Measurements from ENCODE around the gene CLMN.

The CLMN gene

DNA sequence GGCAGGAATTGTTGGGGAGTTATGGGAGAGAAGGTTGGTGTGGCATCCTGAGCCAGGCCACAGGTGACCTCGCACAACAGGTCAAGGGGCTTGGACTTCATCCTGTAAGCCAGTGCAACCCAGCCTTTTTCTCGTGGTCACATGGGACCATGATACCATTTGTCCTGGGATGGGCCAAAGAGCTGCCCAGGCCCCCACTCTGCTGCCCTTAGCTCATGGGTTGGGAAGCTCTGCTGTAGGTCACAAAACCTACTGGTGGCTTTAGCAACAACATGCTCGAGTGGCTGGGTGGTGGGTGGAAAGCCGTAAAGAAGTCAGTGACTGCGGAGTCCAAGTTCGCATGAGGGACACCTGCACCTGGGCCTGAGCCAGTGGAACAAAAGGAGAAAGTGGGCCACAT is 4.6 kb downstream of the CLMN start:
- no peak for DNase-seq
- Histone ChIP-seq H3K27me3 (no peaks in the 10 kb centered on the region), H3K36me3 (no peaks in the 10 kb centered on the region), H3K27ac (peak overlapping the region; percentile 40 to 58), H3K4me3 (no peak overlapping the region), H3K4me1 (peaks cover 0 to 62% (median 27%) of the 10 kb centered on the region in 4 donors), H3K9me3 (no peaks in the 10 kb centered on the region)
- intact Hi-C loops (cut with DNase I; ENCODE audit: low total_unique reads), result loop anchor here (10.0 kb wide), 1 partner anchor 200 kb away; the partner anchor contains the start of gene SYNE3
- TF ChIP-seq, protein P1, sequence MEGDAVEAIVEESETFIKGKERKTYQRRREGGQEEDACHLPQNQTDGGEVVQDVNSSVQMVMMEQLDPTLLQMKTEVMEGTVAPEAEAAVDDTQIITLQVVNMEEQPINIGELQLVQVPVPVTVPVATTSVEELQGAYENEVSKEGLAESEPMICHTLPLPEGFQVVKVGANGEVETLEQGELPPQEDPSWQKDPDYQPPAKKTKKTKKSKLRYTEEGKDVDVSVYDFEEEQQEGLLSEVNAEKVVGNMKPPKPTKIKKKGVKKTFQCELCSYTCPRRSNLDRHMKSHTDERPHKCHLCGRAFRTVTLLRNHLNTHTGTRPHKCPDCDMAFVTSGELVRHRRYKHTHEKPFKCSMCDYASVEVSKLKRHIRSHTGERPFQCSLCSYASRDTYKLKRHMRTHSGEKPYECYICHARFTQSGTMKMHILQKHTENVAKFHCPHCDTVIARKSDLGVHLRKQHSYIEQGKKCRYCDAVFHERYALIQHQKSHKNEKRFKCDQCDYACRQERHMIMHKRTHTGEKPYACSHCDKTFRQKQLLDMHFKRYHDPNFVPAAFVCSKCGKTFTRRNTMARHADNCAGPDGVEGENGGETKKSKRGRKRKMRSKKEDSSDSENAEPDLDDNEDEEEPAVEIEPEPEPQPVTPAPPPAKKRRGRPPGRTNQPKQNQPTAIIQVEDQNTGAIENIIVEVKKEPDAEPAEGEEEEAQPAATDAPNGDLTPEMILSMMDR (IDR thresholded peaks at IDR 0.05), result no peak

DNA sequence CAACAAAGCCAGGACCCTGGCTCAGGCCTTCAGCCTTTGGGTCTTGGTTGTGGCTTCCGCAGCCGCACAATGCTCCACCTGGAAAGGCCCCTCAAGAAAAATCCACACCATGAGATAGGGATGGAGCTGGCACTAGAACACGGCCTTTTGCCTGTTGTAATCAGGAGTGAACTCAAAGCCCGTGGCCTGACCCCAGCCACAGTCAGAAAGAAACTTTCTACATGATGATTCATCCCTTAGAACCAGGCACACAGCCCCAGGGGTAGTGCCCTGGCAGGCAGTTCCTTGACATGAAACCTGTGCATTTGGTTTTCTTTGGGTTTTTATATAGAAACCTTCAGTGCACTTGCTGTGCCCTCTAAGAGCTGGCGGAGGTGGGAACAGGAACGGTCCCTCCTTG is 5.1 kb downstream of the CLMN start:
- H3K4me1 ChIP-seq, result peaks cover 0 to 60% (median 25%) of the 10 kb centered on the region in 4 donors
- peak overlapping the region; percentile 40 to 58 for H3K27ac ChIP-seq
- intact Hi-C loops (cut with DNase I; ENCODE audit: low total_unique reads), result loop anchor here (10.0 kb wide), 1 partner anchor 200 kb away; the partner anchor contains the start of gene SYNE3

DNA sequence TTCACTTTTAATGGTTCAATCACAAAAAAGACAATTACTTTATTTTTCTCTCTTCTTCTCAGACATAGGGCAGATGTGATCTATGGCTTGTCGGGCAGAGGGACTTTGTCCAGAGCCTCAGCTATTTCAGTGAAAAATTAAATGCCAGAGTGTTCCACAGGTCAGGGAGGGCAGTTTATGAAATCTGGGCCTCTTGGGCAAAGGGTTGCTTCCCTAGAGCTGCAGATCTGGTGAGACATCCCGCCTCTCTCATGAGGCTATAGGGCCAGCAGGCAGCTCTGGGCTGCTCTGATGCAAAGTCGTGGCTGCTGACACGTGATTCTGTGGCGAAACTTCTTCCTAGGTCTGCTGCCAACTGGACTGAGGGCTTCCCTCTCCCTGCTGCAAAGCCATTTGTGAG is 6.0 kb downstream of the CLMN start:
- no peaks in the 10 kb centered on the region for H3K36me3 ChIP-seq
- peak; percentile 84 to 85 for DNase-seq
- H3K4me3 ChIP-seq, result no peak overlapping the region
- H3K4me1 ChIP-seq, result peaks cover 0 to 53% (median 22%) of the 10 kb centered on the region in 4 donors
- no peaks in the 10 kb centered on the region for H3K27me3 ChIP-seq
- intact Hi-C loops (cut with DNase I; ENCODE audit: low total_unique reads), result loop anchor here (10.0 kb wide), 1 partner anchor 201 kb away; the partner anchor contains the start of gene SYNE3
- H3K27ac ChIP-seq, result peak overlapping the region in 1 of 2 donors; percentile 31
- TF ChIP-seq, protein P1 (IDR thresholded peaks at IDR 0.05), result no peak
- H3K9me3 ChIP-seq, result no peaks in the 10 kb centered on the region

More for the DNA sequence above, 5.1 kb downstream of the CLMN start:
- no peaks in the 10 kb centered on the region for H3K9me3 ChIP-seq
- no peak overlapping the region for H3K4me3 ChIP-seq
- H3K27me3 ChIP-seq, result no peaks in the 10 kb centered on the region
- DNase-seq, result peak in 1 of 2 donors; percentile 45
- TF ChIP-seq, protein P1 (IDR thresholded peaks at IDR 0.05), result no peak
- H3K36me3 ChIP-seq, result no peaks in the 10 kb centered on the region

DNA sequence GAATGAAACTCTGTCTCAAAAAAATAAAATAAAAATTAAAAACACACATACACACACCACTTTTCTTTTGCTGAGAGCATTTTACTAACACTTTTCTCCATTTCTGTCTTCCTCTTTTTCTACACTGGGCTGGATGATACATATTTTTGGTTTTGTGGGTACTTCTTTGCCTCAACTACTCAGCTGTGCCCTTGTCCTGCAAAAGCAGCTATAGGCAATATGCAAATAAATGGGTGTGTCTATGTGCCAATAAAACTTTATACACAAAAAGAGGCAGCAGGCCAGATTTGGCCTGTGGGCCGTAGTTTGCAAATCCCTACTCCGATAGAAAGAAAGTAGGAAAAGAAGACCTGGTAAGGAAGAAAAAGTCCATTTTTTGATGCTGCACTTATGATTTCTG is 6.5 kb downstream of the CLMN start:
- H3K4me1 ChIP-seq, result peaks cover 0 to 49% (median 19%) of the 10 kb centered on the region in 4 donors
- TF ChIP-seq, protein P1 (IDR thresholded peaks at IDR 0.05), result no peak
- no peaks in the 10 kb centered on the region for H3K9me3 ChIP-seq
- H3K36me3 ChIP-seq, result no peaks in the 10 kb centered on the region
- H3K27me3 ChIP-seq, result no peaks in the 10 kb centered on the region
- H3K4me3 ChIP-seq, result no peak overlapping the region
- no peak for DNase-seq
- intact Hi-C loops (cut with DNase I; ENCODE audit: low total_unique reads), result loop anchor here (10.0 kb wide), 1 partner anchor 202 kb away; the partner anchor contains the start of gene SYNE3
- H3K27ac ChIP-seq, result peak overlapping the region in 1 of 2 donors; percentile 31

DNA sequence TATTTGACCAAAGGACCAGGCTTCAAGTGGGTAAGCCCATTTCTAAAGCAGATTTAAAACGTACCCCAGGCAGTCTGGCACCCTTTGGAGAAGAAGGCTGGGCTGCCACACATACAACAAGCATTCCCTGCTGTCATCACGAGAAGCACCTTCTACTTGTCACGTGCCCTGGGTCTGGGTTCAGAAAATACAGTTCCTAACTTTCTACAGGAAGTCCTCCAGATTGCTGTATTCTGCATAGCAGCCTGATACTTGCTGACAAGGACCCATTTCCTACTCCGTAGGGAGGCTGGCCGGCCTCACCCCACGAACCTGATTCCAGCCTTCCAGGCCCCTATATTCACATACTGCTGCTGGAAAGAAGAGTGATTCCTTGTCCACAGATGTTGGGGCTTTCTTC is 7.4 kb downstream of the CLMN start:
- Histone ChIP-seq H3K9me3 (no peaks in the 10 kb centered on the region), H3K27me3 (no peaks in the 10 kb centered on the region), H3K4me1 (peaks cover 0 to 49% (median 15%) of the 10 kb centered on the region in 4 donors), H3K36me3 (no peaks in the 10 kb centered on the region), H3K27ac (no peak overlapping the region), H3K4me3 (no peak overlapping the region)
- intact Hi-C loops (cut with DNase I; ENCODE audit: low total_unique reads), result loop anchor here (10.0 kb wide), 1 partner anchor 202 kb away; the partner anchor contains the start of gene SYNE3
- DNase-seq, result no peak
- TF ChIP-seq, protein P1 (IDR thresholded peaks at IDR 0.05), result no peak

Data from tibial artery (tissue), 4 donors.